ENCODE measurements around the gene ARHGAP24.

The ARHGAP24 gene

DNA sequence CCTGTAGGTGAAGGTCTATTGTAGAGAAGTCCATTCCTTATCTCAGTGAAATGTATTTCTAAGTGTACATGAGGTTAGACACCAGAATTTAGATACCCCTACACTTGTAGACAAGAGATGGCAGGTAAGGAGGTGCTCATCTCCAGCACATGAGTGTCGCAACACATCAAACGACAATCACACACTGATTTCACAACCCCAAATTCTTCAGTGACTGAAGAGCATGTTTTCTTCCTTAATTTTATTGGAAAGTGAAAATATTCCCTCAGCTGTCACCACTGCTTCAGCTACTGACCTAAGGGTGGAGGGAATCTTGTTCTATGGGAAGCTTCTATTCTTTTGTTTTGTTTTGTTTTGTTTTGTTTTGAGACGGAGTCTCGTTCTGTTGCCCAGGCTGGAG lies 280.3 kb downstream of the ARHGAP24 start:
- TF ChIP-seq, protein P1, sequence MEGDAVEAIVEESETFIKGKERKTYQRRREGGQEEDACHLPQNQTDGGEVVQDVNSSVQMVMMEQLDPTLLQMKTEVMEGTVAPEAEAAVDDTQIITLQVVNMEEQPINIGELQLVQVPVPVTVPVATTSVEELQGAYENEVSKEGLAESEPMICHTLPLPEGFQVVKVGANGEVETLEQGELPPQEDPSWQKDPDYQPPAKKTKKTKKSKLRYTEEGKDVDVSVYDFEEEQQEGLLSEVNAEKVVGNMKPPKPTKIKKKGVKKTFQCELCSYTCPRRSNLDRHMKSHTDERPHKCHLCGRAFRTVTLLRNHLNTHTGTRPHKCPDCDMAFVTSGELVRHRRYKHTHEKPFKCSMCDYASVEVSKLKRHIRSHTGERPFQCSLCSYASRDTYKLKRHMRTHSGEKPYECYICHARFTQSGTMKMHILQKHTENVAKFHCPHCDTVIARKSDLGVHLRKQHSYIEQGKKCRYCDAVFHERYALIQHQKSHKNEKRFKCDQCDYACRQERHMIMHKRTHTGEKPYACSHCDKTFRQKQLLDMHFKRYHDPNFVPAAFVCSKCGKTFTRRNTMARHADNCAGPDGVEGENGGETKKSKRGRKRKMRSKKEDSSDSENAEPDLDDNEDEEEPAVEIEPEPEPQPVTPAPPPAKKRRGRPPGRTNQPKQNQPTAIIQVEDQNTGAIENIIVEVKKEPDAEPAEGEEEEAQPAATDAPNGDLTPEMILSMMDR (IDR thresholded peaks at IDR 0.05): no peak

DNA sequence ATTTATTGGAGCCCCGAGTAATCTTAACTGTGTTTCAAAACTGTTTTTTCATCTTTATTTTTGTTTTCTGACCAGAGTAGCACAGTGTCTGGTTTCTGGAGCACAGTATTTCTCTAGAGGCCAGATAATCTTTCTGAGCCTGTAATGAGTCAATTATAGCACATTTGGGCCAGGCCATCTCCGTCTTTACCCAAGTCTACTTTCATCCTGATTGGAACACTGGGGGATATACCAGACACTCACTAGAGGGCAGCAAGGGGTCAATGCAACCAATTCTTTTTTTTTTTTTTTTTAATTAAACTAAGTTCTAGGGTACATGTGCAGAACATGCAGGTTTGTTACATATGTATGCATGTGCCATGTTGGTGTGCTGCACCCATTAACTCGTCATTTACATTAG lies 282.0 kb downstream of the ARHGAP24 start:
- TF ChIP-seq, protein P1 (IDR thresholded peaks at IDR 0.05): peak; percentile 58

DNA sequence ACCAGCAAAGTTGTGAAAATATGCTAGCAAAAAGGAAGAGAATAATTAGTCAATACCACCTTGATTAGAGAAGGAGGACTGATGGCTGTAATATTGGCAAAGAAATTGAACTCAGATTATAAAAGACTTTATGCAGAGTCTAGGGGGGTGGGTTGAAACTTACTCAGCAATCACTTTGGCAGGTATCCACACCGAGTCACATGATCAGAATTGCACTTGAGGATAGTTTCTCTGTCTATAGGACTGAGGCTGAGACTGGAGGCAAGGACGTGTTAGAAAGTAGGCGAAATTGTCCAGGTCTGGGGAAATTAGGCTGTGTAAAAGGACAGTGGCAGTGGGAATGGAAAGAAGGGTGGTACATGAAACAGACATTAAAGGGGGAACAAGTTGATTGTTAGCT lies 284.4 kb downstream of the ARHGAP24 start:
- TF ChIP-seq, protein P1 (IDR thresholded peaks at IDR 0.05): no peak

DNA sequence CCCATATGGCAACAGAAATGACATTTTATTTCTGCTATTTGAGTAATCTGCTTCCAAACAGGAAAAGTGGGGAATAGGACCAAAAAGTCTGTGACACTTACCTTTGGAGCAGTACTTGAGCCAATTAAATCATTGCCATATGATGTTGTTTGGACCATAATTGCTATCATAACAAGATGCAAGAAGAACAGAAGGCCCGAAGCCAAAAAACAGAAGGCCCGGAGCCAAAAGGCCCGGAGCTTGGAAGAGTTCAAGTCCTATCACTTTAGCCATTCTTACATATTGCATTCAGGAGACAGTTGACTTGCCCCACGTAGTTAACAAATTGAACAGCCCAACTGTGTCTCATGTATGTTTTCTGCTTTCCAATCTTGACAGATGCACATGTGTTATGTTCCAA lies 285.6 kb downstream of the ARHGAP24 start:
- TF ChIP-seq, protein P1 (IDR thresholded peaks at IDR 0.05): no peak

DNA sequence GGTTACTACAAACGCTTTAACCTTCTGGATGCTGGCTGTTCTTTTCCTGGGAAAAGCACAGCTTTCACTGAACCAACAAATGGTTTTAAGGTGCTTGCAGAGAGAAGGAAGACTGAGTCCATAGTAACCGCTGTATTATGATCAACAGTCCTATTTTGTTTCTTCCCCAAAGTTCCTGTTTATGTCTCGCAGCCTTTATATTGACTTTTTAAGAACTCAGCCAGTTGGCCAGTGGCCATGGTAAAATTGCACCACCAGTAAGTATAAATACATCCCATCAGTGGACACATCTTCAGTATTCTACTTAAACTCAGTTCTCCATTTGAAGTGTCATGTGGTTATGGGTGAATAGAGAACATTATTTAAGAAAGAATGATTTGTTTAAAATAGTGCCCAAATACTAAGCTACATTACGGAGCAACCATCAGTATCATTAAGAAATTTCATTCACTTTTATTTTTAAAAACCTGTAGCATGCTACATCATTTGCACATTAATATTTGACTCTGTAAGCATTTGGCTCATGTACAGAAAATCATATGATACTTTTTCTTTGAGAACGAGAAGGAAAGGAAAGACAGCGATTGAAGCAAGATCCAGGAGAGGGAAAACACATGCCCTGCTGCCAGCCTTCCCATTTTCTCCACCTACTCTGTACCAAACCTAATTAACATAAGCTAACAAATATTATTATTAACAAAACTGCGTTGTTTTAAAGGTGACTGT lies 287.0 kb downstream of the ARHGAP24 start:
- TF ChIP-seq, protein P1 (IDR thresholded peaks at IDR 0.05): no peak

DNA sequence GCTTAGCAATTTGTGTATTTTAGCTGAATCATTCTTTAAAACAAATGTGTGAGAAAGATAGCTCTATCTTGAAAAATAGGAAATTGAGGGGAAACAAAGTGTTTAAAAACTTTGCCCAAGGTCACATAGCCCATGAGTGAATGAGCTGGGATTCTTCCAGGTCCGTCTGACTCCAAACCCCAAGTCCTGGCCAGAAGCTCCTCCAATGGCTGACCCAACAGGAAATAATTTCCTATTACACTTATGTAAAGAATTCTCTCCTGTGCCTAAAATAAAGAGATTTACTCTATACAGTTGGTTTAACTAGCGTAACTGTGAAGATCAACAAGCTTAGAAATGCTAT lies 287.6 kb downstream of the ARHGAP24 start:
- TF ChIP-seq, protein P1 (IDR thresholded peaks at IDR 0.05): no peak

DNA sequence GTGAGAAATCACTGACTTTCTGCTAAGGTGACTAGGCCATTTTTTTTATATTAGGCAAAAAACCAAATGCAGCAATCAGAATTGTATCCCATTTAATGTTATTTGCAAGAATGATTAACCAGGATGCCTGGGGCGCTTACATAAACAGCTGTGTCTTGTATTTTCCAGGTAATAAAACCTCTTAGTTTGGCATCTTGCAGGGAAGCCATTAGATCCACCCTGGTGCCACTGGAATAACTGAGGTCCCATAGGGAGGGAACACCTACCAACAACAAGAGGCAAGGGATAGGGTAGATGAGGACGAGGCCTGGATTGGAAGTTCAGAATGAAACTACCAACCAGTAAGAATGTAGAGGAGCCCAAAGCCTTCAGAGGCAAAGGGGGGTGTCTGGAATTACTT lies 288.3 kb downstream of the ARHGAP24 start:
- TF ChIP-seq, protein P1 (IDR thresholded peaks at IDR 0.05): no peak

DNA sequence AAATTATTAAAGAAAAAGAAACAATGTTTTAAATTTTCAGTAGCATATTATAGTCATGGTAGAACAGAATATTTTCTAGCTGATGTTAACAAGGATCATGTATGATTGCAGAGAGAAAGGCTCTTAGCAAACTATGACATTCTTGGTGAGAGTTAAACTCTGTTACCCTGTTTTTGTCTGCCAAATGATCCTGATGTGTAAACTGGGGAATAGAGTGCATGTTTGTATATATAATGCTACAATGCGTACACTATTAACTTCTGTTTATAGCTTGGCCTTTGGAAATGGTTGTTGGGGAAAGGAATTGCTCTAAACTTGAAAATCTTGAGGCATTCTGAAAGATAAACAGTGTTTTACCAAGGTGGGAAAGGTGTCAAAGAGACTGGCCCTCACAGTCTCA lies 292.7 kb downstream of the ARHGAP24 start:
- TF ChIP-seq, protein P1 (IDR thresholded peaks at IDR 0.05): no peak

Data from LNCAP (cell line).